Tibial nerve (tissue), 3 donors: ENCODE data around the gene FARP1.

Source experiments
- POLR2A ChIP-seq, 2 donors: fragments of 450-650 bp; IDR thresholded peaks; one replicate each; pipeline ENCODE4 v1.6.1; 2017; ENCODE audit warnings: antibody characterized with exemption in 2 of 2, mild to moderate bottlenecking in 2 of 2, moderate library complexity in 2 of 2
- TF ChIP-seq, protein P1 (sequence below), 5 experiments: fragments of 200-600 bp in 3 of 5; fragments of 450-650 bp in 2 of 5; sonication (generic) in 3 of 5; IDR thresholded peaks; one replicate each; pipeline ENCODE4 v1.5.1; 2016 to 2019; ENCODE audit warnings: antibody characterized with exemption in 5 of 5, mild to moderate bottlenecking in 3 of 5, moderate library complexity in 2 of 5

DNA sequence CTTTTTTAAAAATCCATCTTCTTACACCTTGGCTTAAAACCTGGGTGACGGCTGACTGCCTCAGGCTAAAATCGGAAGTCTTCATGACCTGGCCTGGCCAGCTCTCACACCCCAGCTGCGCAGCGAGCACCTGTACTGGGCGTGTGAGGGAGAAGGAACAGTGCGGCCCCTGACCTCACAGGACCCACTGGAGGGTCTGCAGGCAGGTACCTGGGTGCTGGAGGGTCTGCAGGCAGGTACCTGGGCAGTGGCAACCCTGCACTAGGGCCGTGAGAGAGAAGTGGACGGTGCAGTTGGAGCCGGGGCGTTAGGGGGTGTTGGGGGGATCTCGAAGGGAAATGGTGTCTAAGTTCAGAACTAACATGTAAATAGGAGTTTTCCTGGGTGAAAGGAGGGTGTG, 289.7 kb downstream of the FARP1 start:
- TF ChIP-seq, protein P1, sequence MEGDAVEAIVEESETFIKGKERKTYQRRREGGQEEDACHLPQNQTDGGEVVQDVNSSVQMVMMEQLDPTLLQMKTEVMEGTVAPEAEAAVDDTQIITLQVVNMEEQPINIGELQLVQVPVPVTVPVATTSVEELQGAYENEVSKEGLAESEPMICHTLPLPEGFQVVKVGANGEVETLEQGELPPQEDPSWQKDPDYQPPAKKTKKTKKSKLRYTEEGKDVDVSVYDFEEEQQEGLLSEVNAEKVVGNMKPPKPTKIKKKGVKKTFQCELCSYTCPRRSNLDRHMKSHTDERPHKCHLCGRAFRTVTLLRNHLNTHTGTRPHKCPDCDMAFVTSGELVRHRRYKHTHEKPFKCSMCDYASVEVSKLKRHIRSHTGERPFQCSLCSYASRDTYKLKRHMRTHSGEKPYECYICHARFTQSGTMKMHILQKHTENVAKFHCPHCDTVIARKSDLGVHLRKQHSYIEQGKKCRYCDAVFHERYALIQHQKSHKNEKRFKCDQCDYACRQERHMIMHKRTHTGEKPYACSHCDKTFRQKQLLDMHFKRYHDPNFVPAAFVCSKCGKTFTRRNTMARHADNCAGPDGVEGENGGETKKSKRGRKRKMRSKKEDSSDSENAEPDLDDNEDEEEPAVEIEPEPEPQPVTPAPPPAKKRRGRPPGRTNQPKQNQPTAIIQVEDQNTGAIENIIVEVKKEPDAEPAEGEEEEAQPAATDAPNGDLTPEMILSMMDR (IDR thresholded peaks at IDR 0.05): no peak
- TF ChIP-seq POLR2A (IDR thresholded peaks at IDR 0.05): no peak
